Left ventricle myocardium inferior (tissue), 1 donor: ENCODE measurements around the gene ELMO2. TPM values are rescaled to one million over a fixed set of nuclear protein-coding genes. Genes with fewer than 3 reads are reported as not detected.

Source experiments
- DNase-seq: peaks from one replicate; pipeline ENCODE4 v3.0.0-alpha.2; 2020
- H3K27ac ChIP-seq: fragments of 200-600 bp; replicated peaks from 2 replicates; pipeline ENCODE4 v1.8.0; 2021
- H3K27me3 ChIP-seq: fragments of 200-600 bp; 2 replicates; pipeline ENCODE4 v1.8.0; 2021; ENCODE audit warnings: low read depth
- H3K36me3 ChIP-seq: fragments of 200-600 bp; 2 replicates; pipeline ENCODE4 v1.8.0; 2021
- H3K4me1 ChIP-seq: fragments of 200-600 bp; 2 replicates; pipeline ENCODE4 v1.8.0; 2021
- H3K4me3 ChIP-seq: fragments of 200-600 bp; 2 replicates; pipeline ENCODE4 v1.8.0; 2021; ENCODE audit warnings: mild to moderate bottlenecking, moderate library complexity
- H3K9me3 ChIP-seq: fragments of 200-600 bp; replicated peaks from 2 replicates; pipeline ENCODE4 v1.8.0; 2021
- intact Hi-C: fragments of 100-400 bp; cut with micrococcal nuclease; formaldehyde crosslinking; loops from one replicate; pipeline ENCODE4 v1.11.0; 2022
- long read RNA-seq: library from polyadenylated mRNA; unstranded; transcript quantifications from one replicate; pipeline ENCODE4 v2.0.0, GENCODE V29; 2021
- total RNA-seq: library from RNA; stranded (reverse); fragmentation: NEBNext Ultra II Directional; extraction: Animal tissue kit (Norgen Biotek cat#: 25700); gene quantifications from one replicate; pipeline ENCODE4 v1.2.1, GENCODE V29; 2021
- TF ChIP-seq, protein P1 (sequence below): fragments of 200-600 bp; IDR thresholded peaks from 2 replicates; pipeline ENCODE4 v1.8.0; 2021; ENCODE audit warnings: antibody characterized with exemption, mild to moderate bottlenecking, borderline replicate concordance
- donor health status: DM: no; HTN: yes; CAD: no; lungs with severe emphysema.

Gene ELMO2, protein sequence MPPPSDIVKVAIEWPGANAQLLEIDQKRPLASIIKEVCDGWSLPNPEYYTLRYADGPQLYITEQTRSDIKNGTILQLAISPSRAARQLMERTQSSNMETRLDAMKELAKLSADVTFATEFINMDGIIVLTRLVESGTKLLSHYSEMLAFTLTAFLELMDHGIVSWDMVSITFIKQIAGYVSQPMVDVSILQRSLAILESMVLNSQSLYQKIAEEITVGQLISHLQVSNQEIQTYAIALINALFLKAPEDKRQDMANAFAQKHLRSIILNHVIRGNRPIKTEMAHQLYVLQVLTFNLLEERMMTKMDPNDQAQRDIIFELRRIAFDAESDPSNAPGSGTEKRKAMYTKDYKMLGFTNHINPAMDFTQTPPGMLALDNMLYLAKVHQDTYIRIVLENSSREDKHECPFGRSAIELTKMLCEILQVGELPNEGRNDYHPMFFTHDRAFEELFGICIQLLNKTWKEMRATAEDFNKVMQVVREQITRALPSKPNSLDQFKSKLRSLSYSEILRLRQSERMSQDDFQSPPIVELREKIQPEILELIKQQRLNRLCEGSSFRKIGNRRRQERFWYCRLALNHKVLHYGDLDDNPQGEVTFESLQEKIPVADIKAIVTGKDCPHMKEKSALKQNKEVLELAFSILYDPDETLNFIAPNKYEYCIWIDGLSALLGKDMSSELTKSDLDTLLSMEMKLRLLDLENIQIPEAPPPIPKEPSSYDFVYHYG
- total RNA-seq = 28.5 TPM
- long read RNA-seq, transcript ELMO2-201 (22 exons, 3,669 nt) = major isoform, 39 of 83 reads
- long read RNA-seq, transcript ELMO2-204 (21 exons, 3,574 nt) = minor isoform, 6 of 83 reads
- long read RNA-seq, partial matches to known transcripts = 4 of 83 reads
- long read RNA-seq, other reads (novel, unspliced or antisense) = 34 of 83 reads

DNA sequence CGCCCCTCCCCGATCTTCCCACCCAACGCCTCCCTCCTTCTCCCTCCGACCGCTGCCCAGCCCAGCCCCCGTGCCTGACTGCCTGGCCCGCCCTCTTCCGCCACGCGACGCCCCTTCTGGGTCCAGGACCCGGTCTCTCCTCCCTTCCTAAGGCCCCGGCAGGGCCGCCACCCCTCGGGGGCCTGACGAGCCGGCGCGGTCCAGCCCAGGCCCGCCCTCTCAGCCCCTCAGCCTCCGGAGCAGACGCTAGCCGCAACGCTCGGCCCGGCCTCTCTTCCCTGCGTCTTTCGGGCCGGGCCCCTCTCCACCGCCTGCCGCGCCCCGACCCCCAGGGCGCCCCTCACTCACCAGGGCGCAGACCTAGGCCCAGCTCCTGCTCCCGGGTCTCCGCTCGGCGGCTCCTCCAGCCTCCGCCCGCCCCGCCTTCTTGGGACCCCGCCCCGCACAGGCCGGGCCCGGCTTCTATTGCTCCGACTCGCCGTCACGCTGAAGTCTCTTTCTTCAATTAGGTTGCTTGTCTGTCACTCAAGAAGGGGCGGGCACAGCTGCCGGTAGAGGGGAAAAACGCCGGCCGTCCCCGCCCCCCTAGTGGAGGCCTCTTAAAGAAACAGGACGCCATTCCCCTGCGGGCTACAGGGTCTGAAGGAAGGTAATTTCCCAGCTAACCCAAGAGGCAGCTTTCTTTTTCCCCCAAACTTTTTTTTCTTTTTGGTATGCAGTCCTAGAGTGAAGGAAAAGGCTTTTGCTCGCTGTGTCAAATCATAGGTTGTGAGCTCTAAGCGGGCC is at the start of gene ELMO2:
Gene ELMO2 (minus strand): TSS at position 416 of the 786 bp plus-strand sequence. CDS start 12,133 bp downstream, outside the sequence.
- no peaks in the 10 kb centered on the region for H3K27me3 ChIP-seq
- intact Hi-C loops = no loop called here
- peak within 1 kb of the TSS; percentile 97 for H3K27ac ChIP-seq
- H3K4me1 ChIP-seq = peaks cover 62% of the 10 kb centered on the region
- peak; percentile 99 for DNase-seq
- H3K4me3 ChIP-seq = peak within 1 kb of the TSS; percentile 88
- H3K36me3 ChIP-seq = peaks cover 3% of the 10 kb centered on the region
- TF ChIP-seq, protein P1, sequence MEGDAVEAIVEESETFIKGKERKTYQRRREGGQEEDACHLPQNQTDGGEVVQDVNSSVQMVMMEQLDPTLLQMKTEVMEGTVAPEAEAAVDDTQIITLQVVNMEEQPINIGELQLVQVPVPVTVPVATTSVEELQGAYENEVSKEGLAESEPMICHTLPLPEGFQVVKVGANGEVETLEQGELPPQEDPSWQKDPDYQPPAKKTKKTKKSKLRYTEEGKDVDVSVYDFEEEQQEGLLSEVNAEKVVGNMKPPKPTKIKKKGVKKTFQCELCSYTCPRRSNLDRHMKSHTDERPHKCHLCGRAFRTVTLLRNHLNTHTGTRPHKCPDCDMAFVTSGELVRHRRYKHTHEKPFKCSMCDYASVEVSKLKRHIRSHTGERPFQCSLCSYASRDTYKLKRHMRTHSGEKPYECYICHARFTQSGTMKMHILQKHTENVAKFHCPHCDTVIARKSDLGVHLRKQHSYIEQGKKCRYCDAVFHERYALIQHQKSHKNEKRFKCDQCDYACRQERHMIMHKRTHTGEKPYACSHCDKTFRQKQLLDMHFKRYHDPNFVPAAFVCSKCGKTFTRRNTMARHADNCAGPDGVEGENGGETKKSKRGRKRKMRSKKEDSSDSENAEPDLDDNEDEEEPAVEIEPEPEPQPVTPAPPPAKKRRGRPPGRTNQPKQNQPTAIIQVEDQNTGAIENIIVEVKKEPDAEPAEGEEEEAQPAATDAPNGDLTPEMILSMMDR = peak; percentile 53
- H3K9me3 ChIP-seq = no peaks in the 10 kb centered on the region

DNA sequence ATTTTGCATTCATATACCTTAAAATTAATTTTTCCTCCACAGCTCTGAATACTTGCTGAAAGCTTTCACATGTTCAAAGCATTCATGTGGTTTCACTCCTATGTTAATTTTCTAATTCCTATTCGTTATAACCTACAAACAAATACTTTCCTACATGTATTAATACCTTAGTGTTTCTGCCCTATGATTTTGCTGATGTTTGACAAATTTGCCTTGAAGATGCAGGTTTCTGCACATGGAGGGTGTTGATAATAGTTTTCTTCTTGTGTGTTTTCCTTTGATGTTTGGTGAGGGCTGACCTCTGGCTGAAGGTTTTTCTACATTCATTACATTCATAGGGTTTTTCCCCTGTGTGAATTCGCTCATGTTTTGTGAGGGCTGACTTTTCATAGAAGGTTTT is 49.3 kb upstream of the ELMO2 start:
- H3K27me3 ChIP-seq = peaks cover 57% of the 10 kb centered on the region
- no peak for DNase-seq
- intact Hi-C loops = no loop called here
- no peak overlapping the region for H3K27ac ChIP-seq
- H3K36me3 ChIP-seq = no peaks in the 10 kb centered on the region
- H3K9me3 ChIP-seq = peaks cover 22% of the 10 kb centered on the region
- peaks cover 10% of the 10 kb centered on the region for H3K4me1 ChIP-seq
- H3K4me3 ChIP-seq = no peak overlapping the region
- TF ChIP-seq, protein P1 = no peak

GRCh38 chr20:46446851-46447250 is 40.4 kb upstream of the ELMO2 start:
- H3K9me3 ChIP-seq = peaks cover 18% of the 10 kb centered on the region
- H3K4me1 ChIP-seq = no peaks in the 10 kb centered on the region
- peaks cover 70% of the 10 kb centered on the region for H3K27me3 ChIP-seq

GRCh38 chr20:46439837-46440236 is 33.4 kb upstream of the ELMO2 start:
- DNase-seq = no peak
- intact Hi-C loops = no loop called here
- no peaks in the 10 kb centered on the region for H3K4me1 ChIP-seq
- no peak overlapping the region for H3K27ac ChIP-seq
- peaks cover 10% of the 10 kb centered on the region for H3K9me3 ChIP-seq
- H3K4me3 ChIP-seq = no peak overlapping the region
- TF ChIP-seq, protein P1 = no peak
- peaks cover 55% of the 10 kb centered on the region for H3K27me3 ChIP-seq
- H3K36me3 ChIP-seq = no peaks in the 10 kb centered on the region

More at GRCh38 chr20:46446851-46447250, 40.4 kb upstream of the ELMO2 start:
- intact Hi-C loops = no loop called here
- TF ChIP-seq, protein P1 = no peak
- Histone ChIP-seq H3K36me3 (no peaks in the 10 kb centered on the region), H3K27ac (no peak overlapping the region), H3K4me3 (no peak overlapping the region)
- DNase-seq = no peak

DNA sequence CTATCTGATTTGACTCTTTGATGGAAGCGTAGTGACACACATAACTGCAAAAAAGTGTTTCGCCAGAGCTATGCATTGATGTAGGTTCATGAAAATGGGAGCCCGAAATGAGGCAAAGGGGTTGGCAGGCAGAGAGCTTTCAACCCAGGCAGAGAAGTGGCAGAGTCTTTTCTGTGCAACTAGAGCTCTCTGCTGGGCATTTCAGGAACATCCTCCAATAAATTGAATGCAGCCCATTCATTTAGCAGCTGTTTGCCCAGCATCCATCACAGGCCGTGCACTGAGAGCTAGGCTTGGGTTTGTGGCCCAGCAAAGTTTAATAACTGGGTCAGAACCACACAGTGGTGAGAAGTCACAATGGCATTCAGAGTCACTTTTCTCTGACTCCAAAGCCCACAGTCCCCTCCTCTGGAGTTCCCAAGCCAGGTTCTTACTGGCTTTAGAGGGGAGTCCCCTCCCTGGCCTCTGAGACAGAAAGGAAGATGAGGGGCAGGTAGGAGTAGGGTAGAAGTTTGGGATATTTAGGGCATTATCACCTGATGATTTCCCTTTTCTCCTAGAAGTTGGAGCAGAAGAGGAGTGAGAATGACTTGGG is 31.8 kb upstream of the ELMO2 start:
- no peak overlapping the region for H3K4me3 ChIP-seq
- H3K4me1 ChIP-seq = no peaks in the 10 kb centered on the region
- peaks cover 56% of the 10 kb centered on the region for H3K27me3 ChIP-seq
- no peaks in the 10 kb centered on the region for H3K36me3 ChIP-seq
- no peak overlapping the region for H3K27ac ChIP-seq
- TF ChIP-seq, protein P1 = peak; percentile 45
- DNase-seq = no peak
- intact Hi-C loops = no loop called here
- H3K9me3 ChIP-seq = no peaks in the 10 kb centered on the region
